HG03280 (cell line): ENCODE measurements around the gene NUDT21.
"Not testable (repeated sequence)": the region's sequence is repeated elsewhere in the genome, so short reads cannot be mapped to it uniquely, and the experiment has no call there.

Experiments used
- ATAC-seq: cut with Tn5 transposase; IDR thresholded peaks from one replicate; pipeline ENCODE4 v1.9.1; 2021; ENCODE audit warnings: mild to moderate bottlenecking, moderate library complexity; ENCODE audit not compliant: unreplicated experiment

The NUDT21 gene

GRCh38 chr16:56450986-56451752 lies at the start of gene NUDT21, which contains the start of gene OGFOD1:
Gene NUDT21 (minus strand): TSS chr16:56451332. CDS start chr16:56451202, 130 bp downstream.
Gene OGFOD1 (plus strand): TSS chr16:56451554. CDS start chr16:56451613, 59 bp downstream.
- peak; percentile 97 for ATAC-seq

GRCh38 chr16:56493815-56494214 lies 42.7 kb upstream of the NUDT21 start:
- ATAC-seq = no peak

DNA sequence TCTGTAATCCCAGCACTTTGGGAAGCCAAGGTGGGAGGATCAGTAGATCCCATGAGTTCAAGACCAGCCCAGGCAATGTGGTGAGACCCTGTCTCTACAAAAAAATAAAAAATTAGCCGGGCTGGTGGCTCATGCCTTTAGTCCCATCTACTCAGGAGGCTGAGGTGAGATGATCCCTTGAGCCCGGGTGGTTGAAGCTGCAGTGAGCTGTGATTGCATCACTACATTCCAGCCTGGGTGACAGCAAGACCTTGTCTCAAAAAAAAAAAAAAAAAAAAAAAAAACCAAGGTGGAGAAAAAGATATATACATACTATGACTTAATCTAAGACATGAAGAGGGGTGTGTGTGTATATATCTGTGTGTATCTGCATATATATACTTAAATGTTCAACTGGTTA lies 42.0 kb upstream of the NUDT21 start:
- ATAC-seq = no peak

- ATAC-seq = no peak
These were observed 40.6 kb upstream of the NUDT21 start for GRCh38 chr16:56491657-56492261.

- ATAC-seq = not testable (repeated sequence)
These were observed 37.7 kb upstream of the NUDT21 start for GRCh38 chr16:56488868-56489267.

- no peak for ATAC-seq
These were observed 36.9 kb upstream of the NUDT21 start for GRCh38 chr16:56488035-56488434.

GRCh38 chr16:56483394-56483793 lies 32.3 kb upstream of the NUDT21 start:
- no peak for ATAC-seq

GRCh38 chr16:56482683-56483236 lies 31.6 kb upstream of the NUDT21 start:
- ATAC-seq = no peak

GRCh38 chr16:56481468-56482122 lies 30.5 kb upstream of the NUDT21 start:
- ATAC-seq = no peak

DNA sequence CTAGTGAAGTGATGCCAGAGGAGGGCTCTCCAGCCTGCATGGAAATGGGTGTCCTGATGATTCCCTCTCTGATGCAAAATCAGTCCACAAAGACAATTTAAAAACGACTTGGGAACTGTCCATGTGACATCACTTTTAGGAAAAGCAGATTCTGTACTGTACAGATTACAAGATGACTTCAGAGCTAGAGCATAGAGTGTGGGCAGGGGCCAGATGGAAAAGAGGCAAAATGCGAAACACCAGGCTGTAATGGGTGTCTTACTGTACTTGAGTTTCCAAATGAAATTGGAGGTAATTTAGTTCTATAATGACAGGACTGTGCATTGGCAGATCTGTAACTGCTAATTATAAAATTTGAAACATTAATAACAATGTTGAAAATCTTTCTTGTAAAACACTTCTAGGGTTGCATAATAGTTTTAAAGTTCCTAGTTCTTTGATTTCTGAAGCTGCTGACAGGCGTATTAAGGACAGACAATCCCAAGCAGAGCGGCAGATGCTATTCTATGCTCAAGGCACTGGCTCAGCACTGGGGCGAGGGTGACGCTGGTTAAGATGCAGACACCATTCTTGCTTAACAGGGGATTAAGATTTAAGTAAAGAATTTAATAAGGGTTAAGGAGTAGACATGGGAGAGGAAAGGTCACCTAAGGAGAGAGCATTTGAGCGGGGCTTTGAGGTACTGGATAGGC lies 29.8 kb upstream of the NUDT21 start:
- ATAC-seq = no peak

DNA sequence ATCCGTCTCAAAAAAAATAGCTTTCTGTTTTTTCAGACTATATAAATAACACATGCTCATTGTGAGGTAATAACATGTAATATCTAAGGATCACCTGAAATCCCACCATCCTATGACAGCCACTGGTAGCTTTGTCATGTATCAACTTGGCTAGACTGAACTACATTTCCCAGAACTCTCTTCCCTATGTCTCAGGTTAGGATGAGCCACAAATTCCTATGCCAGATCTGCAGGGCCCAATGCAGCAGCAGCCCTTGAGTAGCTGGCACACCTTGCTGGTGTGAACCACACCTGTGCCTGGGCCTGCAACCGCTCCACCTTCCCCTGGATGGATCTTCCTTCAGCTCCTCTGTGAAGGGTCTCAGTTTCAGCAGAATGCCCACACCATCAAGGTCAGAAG lies 28.3 kb upstream of the NUDT21 start:
- no peak for ATAC-seq

- ATAC-seq = no peak
These were observed 27.3 kb upstream of the NUDT21 start for GRCh38 chr16:56478281-56479049.

DNA sequence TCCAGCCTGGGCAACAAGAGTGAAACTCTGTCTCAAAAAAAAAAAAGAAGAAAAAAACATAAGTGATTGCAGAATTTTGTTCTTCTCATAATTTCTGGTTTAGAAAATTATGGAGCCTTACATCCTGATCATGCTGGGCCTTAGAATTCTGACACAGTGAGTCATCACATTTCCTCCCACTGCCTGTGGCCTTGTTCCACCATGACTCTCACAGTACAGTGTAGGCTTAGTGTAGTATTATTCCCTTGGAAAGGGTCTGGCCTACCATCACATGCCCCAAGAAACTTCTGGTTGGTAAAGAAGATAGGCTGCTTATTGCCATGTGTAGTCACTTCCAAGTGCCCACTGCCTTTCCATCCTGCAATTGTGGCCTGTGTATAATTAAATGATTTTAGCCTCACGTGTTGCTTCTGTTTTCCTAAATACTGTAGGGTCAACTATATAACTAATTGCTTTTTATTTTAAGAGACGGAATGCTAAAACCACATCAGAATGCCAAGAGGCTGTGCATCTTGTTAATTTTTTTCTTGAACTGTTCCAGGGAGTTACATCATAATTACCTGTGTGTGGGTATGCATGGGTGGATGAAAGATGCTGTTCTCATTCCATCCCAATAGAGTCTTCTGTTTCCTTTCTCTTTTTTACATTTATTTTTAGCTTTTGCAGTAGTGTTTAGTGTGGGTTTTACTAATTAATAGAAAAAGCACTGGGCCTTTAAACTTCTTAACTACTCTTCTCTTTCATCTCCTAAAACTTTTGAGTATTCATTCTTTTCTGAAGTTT lies 26.2 kb upstream of the NUDT21 start:
- no peak for ATAC-seq

- no peak for ATAC-seq
These were observed 24.1 kb upstream of the NUDT21 start for GRCh38 chr16:56475201-56475600.

DNA sequence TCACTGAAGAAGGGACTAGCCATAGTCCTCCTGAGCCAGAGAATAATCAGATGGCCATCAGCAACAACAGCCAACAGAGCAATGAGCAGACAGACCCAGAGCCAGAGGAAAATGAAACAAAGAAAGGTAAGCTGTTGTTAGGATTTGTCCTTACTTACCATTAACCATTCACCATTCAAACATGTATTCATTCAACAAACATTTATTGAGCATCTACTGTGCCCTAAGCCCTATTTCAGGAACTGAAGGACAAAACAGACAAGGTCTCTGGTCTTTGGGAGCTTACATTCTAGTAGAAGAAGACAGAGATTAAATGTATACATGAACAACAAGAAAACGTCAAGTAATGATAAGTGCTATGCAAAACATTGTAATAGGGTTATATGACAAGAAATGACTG lies 19.5 kb upstream of the NUDT21 start:
- no peak for ATAC-seq

GRCh38 chr16:56470232-56470631 lies 19.1 kb upstream of the NUDT21 start:
- no peak for ATAC-seq

GRCh38 chr16:56469748-56470147 lies 18.6 kb upstream of the NUDT21 start:
- no peak for ATAC-seq

DNA sequence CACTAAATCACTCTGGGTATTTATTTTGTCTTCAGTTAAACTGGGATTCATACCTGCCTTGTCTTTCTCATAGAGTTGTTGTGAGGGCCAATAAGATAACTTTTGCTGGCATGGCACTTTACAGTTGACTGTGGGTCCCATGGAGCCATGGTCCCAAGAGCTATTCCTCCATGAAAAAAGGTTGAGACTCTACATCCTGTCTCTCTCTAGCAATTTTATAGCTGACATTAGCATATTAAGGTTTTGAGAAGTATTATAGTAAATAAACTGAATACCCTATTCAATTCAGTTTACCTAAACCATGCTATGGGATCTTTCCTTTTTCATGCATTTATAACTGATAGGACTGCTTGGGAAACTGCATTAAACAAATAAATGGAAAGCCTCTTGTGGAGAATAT lies 17.7 kb upstream of the NUDT21 start:
- ATAC-seq = no peak

- ATAC-seq = no peak
These were observed 15.2 kb upstream of the NUDT21 start for GRCh38 chr16:56466344-56466743.

GRCh38 chr16:56463153-56463552 lies 12.0 kb upstream of the NUDT21 start:
- no peak for ATAC-seq
